VCaP (cell line): Measurements from ENCODE around the gene SSU72.
"Not testable (repeated sequence)": the region's sequence is repeated elsewhere in the genome, so short reads cannot be mapped to it uniquely, and the experiment has no call there.

ENCODE experiments used
- H3K27ac ChIP-seq: fragments of 450-650 bp; 2 replicates; pipeline ENCODE4 v1.5.1; 2017
- TF ChIP-seq, protein P1 (sequence below): fragments of 450-650 bp; conservative IDR thresholded peaks from 2 replicates; pipeline ENCODE4 v1.5.1; 2017; ENCODE audit warnings: mild to moderate bottlenecking, moderate library complexity

Gene SSU72

DNA sequence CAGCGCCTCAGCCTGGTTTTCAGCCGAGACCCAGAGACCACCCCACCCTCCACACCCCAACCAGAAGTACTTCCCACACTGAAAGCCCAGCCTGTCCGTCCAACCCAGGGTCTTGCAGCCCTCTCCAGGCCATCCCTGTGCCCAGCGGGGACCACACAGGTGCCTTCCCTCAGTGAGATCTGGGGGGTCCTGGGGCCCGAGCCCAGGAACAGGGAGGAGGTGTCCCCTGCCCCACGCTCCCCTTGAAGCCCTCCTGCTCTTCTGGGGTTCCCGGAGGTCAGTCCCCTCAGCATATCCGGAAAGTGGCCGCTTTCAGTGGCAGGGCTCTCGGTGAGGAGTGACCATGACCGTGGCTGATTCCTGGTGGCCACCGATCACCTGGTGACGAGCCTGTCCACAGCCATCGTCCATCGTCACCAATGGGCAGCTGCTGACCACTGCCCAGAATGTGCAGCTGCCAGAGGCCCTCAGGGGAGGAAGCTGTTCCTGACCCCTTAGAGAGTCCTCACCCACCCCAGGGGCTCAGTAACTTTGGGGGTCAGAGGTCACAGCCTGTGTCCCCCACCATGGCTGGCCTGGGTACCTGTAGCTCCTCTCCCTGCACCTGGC is 37.6 kb downstream of the SSU72 start:
- no peak overlapping the region for H3K27ac ChIP-seq
- TF ChIP-seq, protein P1, sequence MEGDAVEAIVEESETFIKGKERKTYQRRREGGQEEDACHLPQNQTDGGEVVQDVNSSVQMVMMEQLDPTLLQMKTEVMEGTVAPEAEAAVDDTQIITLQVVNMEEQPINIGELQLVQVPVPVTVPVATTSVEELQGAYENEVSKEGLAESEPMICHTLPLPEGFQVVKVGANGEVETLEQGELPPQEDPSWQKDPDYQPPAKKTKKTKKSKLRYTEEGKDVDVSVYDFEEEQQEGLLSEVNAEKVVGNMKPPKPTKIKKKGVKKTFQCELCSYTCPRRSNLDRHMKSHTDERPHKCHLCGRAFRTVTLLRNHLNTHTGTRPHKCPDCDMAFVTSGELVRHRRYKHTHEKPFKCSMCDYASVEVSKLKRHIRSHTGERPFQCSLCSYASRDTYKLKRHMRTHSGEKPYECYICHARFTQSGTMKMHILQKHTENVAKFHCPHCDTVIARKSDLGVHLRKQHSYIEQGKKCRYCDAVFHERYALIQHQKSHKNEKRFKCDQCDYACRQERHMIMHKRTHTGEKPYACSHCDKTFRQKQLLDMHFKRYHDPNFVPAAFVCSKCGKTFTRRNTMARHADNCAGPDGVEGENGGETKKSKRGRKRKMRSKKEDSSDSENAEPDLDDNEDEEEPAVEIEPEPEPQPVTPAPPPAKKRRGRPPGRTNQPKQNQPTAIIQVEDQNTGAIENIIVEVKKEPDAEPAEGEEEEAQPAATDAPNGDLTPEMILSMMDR, result no peak

- H3K27ac ChIP-seq, result no peak overlapping the region
- TF ChIP-seq, protein P1, result no peak
Measured at GRCh38 chr1:1536019-1536937, 38.4 kb downstream of the SSU72 start.

GRCh38 chr1:1535201-1536018 is 39.3 kb downstream of the SSU72 start:
- TF ChIP-seq, protein P1, result no peak
- H3K27ac ChIP-seq, result no peak overlapping the region

GRCh38 chr1:1534401-1535154 is 40.1 kb downstream of the SSU72 start:
- no peak overlapping the region for H3K27ac ChIP-seq
- TF ChIP-seq, protein P1, result no peak

DNA sequence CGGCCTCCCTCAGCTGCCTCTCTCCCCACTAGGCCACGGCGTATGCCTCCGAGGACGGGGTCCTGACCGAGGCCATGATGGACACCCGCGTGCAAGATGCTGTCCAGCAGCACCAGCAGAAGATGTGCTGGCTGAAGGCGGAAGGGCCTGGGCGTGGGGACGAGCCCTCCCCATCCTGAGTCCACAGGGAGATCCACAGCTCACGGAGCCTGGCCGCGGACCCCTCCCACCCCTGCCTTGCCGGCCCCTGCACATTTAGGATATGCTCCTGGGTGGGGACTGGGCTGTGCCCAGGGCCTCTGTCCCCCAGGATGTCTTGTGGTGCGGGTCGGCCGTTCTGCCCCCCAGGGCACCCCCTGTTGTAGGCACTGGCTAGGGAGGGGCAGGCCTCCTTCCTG is 40.8 kb downstream of the SSU72 start:
- H3K27ac ChIP-seq, result not testable (repeated sequence)

GRCh38 chr1:1533176-1533893 is 41.3 kb downstream of the SSU72 start:
- not testable (repeated sequence) for H3K27ac ChIP-seq

- no peak overlapping the region for H3K27ac ChIP-seq
- TF ChIP-seq, protein P1, result no peak
Measured at GRCh38 chr1:1531947-1532346, 42.7 kb downstream of the SSU72 start.
